H1 (cell line): ENCODE data around the gene S100P. TPM values are rescaled to one million over a fixed set of nuclear protein-coding genes. Genes with fewer than 3 reads are reported as not detected.

ENCODE experiments used
- CTCF ChIA-PET: fragments of 300-600 bp; sonication (Branson Sonifier 250); formaldehyde crosslinking; loops from one replicate; lab custom pipeline; 2021; ENCODE audit not compliant: partially characterized antibody; lab: Charles Lee
- POLR2A ChIA-PET: fragments of 300-600 bp; sonication (Branson Sonifier 250); formaldehyde crosslinking; loops from one replicate; lab custom pipeline; 2021; ENCODE audit warnings: inconsistent platforms; ENCODE audit not compliant: partially characterized antibody; lab: Charles Lee
- DNase-seq, 2 experiments: peaks; one replicate each; pipeline versions ENCODE4 v3.0.0 to v3.0.0-alpha.2; 2010 to 2022; ENCODE audit warnings: low spot score in 2 of 2, low read depth in 1 of 2, mixed read lengths in 1 of 2
- FAIRE-seq: peaks from 2 replicates; lab custom pipeline; 2011; peaks lifted over from hg19 to GRCh38; lab: Jason Lieb, UNC
- H2AFZ ChIP-seq: 2 replicates; pipeline ENCODE4 v1.8.1; 2012; ENCODE audit warnings: low read length, inconsistent platforms
- H2AK5ac ChIP-seq: 2 replicates; pipeline ENCODE4 v1.6.1; 2013; ENCODE audit warnings: low read depth, low read length
- H2BK120ac ChIP-seq: replicated peaks from 2 replicates; pipeline ENCODE3; 2013; ENCODE audit warnings: low read depth, low read length, inconsistent platforms
- H2BK12ac ChIP-seq: 2 replicates; pipeline ENCODE4 v1.6.1; 2013; ENCODE audit warnings: low read depth, low read length
- H2BK15ac ChIP-seq: 2 replicates; pipeline ENCODE4 v1.6.1; 2013; ENCODE audit warnings: low read length
- H2BK20ac ChIP-seq: 2 replicates; pipeline ENCODE4 v1.6.1; 2013; ENCODE audit warnings: low read length
- H2BK5ac ChIP-seq: 2 replicates; pipeline ENCODE4 v1.6.1; 2013; ENCODE audit warnings: low read depth, low read length
- H3K14ac ChIP-seq: 2 replicates; pipeline ENCODE4 v1.6.1; 2013; ENCODE audit warnings: inconsistent platforms; ENCODE audit not compliant: insufficient read length
- H3K18ac ChIP-seq: 2 replicates; pipeline ENCODE4 v1.6.1; 2013; ENCODE audit warnings: low read length; ENCODE audit errors: extremely low read depth
- H3K23ac ChIP-seq: 2 replicates; pipeline ENCODE4 v1.6.1; 2013; ENCODE audit warnings: inconsistent platforms; ENCODE audit not compliant: insufficient read length
- H3K23me2 ChIP-seq: 2 replicates; pipeline ENCODE4 v1.6.1; 2013; ENCODE audit warnings: low read depth, low read length
- H3K27ac ChIP-seq: 2 replicates; pipeline ENCODE4 v1.6.1; 2011; ENCODE audit warnings: low read depth, low read length, inconsistent platforms
- H3K27me3 ChIP-seq, 4 experiments: replicated peaks in 1 of 4; 1 replicate in 1 of 4; 2 replicates in 3 of 4; pipeline versions ENCODE4 v1.6.1 to v1.8.1; 2011 to 2013; ENCODE audit warnings: low read length in 3 of 4, mild to moderate bottlenecking in 3 of 4, inconsistent platforms in 2 of 4, mixed read lengths in 2 of 4, moderate library complexity in 1 of 4; ENCODE audit not compliant: control insufficient read depth in 3 of 4, insufficient read depth in 3 of 4; ENCODE audit errors: extremely low read depth in 1 of 4
- H3K36me3 ChIP-seq, 4 experiments: 2 replicates each; pipeline versions ENCODE4 v1.6.1 to v1.8.1; 2011 to 2013; ENCODE audit warnings: mild to moderate bottlenecking in 4 of 4, low read length in 3 of 4, moderate library complexity in 2 of 4, control low read depth in 1 of 4, inconsistent platforms in 1 of 4; ENCODE audit not compliant: insufficient read depth in 4 of 4, control insufficient read depth in 2 of 4
- H3K4ac ChIP-seq: replicated peaks from 2 replicates; pipeline ENCODE3; 2013; ENCODE audit warnings: low read length, low read depth, mixed read lengths, inconsistent platforms; ENCODE audit not compliant: insufficient read length
- H3K4me1 ChIP-seq, 4 experiments: replicated peaks in 1 of 4; 1 replicate in 1 of 4; 2 replicates in 3 of 4; pipeline versions ENCODE4 v1.6.1 to v1.8.1; 2011 to 2013; ENCODE audit warnings: low read length in 3 of 4, inconsistent platforms in 2 of 4, mixed read lengths in 1 of 4; ENCODE audit not compliant: insufficient read depth in 4 of 4, control insufficient read depth in 3 of 4
- H3K4me2 ChIP-seq, 2 experiments: 2 replicates each; pipeline versions ENCODE4 v1.6.1 to v1.8.1; 2011 to 2013; ENCODE audit warnings: low read depth in 2 of 2, low read length in 2 of 2, control low read depth in 1 of 2, inconsistent platforms in 1 of 2, mild to moderate bottlenecking in 1 of 2; ENCODE audit not compliant: insufficient read depth in 1 of 2
- H3K4me3 ChIP-seq, 4 experiments: fragments of 200-600, 300-600 bp in 1 of 4; sonication (generic), shearing (Covaris generic), sonication (Bioruptor Twin) in 1 of 4; 2 replicates each; pipeline versions ENCODE4 v1.5.1 to v1.8.1; 2011 to 2016; ENCODE audit warnings: low read length in 4 of 4, low read depth in 3 of 4, control low read depth in 2 of 4, inconsistent platforms in 2 of 4, mild to moderate bottlenecking in 2 of 4, mixed read lengths in 1 of 4, moderate library complexity in 1 of 4; ENCODE audit not compliant: insufficient read depth in 2 of 4; ENCODE audit errors: extremely low read depth in 1 of 4
- H3K56ac ChIP-seq: replicated peaks from 2 replicates; pipeline ENCODE3; 2013; ENCODE audit warnings: low read depth, mild to moderate bottlenecking, mixed read lengths, low read length, inconsistent platforms; ENCODE audit not compliant: insufficient read length
- H3K79me1 ChIP-seq: 2 replicates; pipeline ENCODE4 v1.6.1; 2013; ENCODE audit warnings: low read depth, low read length, control low read depth
- H3K79me2 ChIP-seq, 2 experiments: 2 replicates each; pipeline versions ENCODE4 v1.6.1 to v1.8.1; 2012 to 2013; ENCODE audit warnings: low read length in 2 of 2, mild to moderate bottlenecking in 2 of 2, inconsistent platforms in 1 of 2; ENCODE audit not compliant: insufficient read depth in 2 of 2, control insufficient read depth in 1 of 2
- H3K9ac ChIP-seq, 4 experiments: replicated peaks in 1 of 4; 1 replicate in 1 of 4; 2 replicates in 3 of 4; pipeline versions ENCODE4 v1.6.1 to v1.8.1; 2011 to 2013; ENCODE audit warnings: low read depth in 3 of 4, low read length in 3 of 4, control low read depth in 2 of 4, mild to moderate bottlenecking in 2 of 4, moderate library complexity in 2 of 4, inconsistent platforms in 1 of 4; ENCODE audit errors: extremely low read depth in 1 of 4
- H3K9me3 ChIP-seq, 2 experiments: 2 replicates each; pipeline versions ENCODE4 v1.6.1 to v1.8.1; 2012 to 2013; ENCODE audit warnings: mild to moderate bottlenecking in 2 of 2, moderate library complexity in 2 of 2, control low read depth in 1 of 2, inconsistent platforms in 1 of 2, low read depth in 1 of 2, low read length in 1 of 2, mixed read lengths in 1 of 2; ENCODE audit not compliant: insufficient read depth in 2 of 2
- H4K20me1 ChIP-seq, 2 experiments: replicated peaks in 1 of 2; 2 replicates each; pipeline versions ENCODE3 to v1.8.1; 2011 to 2013; ENCODE audit warnings: inconsistent platforms in 2 of 2, low read length in 2 of 2, mild to moderate bottlenecking in 1 of 2; ENCODE audit not compliant: insufficient read depth in 2 of 2, control insufficient read depth in 1 of 2
- H4K5ac ChIP-seq: 2 replicates; pipeline ENCODE4 v1.6.1; 2013; ENCODE audit warnings: low read length, low read depth, mixed read lengths, inconsistent platforms; ENCODE audit not compliant: insufficient read length
- H4K8ac ChIP-seq: 2 replicates; pipeline ENCODE4 v1.8.0; 2013; ENCODE audit warnings: mild to moderate bottlenecking, moderate library complexity, low read length, inconsistent platforms; ENCODE audit not compliant: insufficient read depth; ENCODE audit errors: extremely low read depth
- H4K91ac ChIP-seq: replicated peaks from 2 replicates; pipeline ENCODE3; 2013; ENCODE audit warnings: low read length, mixed read lengths, inconsistent platforms; ENCODE audit not compliant: insufficient read length
- CHD2 ChIP-seq: IDR thresholded peaks from 2 replicates; pipeline ENCODE4 v1.6.1; 2012; ENCODE audit warnings: low read length, improper control_type of control experiment
- CREB1 ChIP-seq: IDR thresholded peaks from 2 replicates; pipeline ENCODE4 v1.6.1; 2012; ENCODE audit warnings: inconsistent platforms
- GABPA ChIP-seq: IDR thresholded peaks from 2 replicates; pipeline ENCODE4 v1.6.1; 2011; ENCODE audit warnings: mild to moderate bottlenecking, low read length, moderate library complexity, borderline replicate concordance; ENCODE audit not compliant: insufficient read depth
- JUN ChIP-seq: IDR thresholded peaks from 2 replicates; pipeline ENCODE4 v1.6.1; 2011; ENCODE audit warnings: low read depth, mild to moderate bottlenecking, improper control_type of control experiment, low read length
- JUND ChIP-seq: IDR thresholded peaks from 2 replicates; pipeline ENCODE4 v1.6.1; 2011; ENCODE audit warnings: mild to moderate bottlenecking, improper control_type of control experiment, low read length
- NANOG ChIP-seq: IDR thresholded peaks from 2 replicates; pipeline ENCODE4 v1.6.1; 2011; ENCODE audit warnings: low read length, low read depth, mild to moderate bottlenecking, inconsistent platforms; ENCODE audit not compliant: insufficient read depth, poor library complexity, severe bottlenecking
- SAP30 ChIP-seq: fragments of 300-600 bp; sonication (generic); IDR thresholded peaks from 2 replicates; pipeline ENCODE4 v1.7.1; 2012; ENCODE audit warnings: low read length, moderate library complexity, mild to moderate bottlenecking, inconsistent platforms; ENCODE audit not compliant: insufficient read depth, insufficient replicate concordance
- SIX5 ChIP-seq: IDR thresholded peaks from 2 replicates; pipeline ENCODE4 v1.6.1; 2011; ENCODE audit warnings: mild to moderate bottlenecking, low read depth, low read length
- SP1 ChIP-seq: IDR thresholded peaks from 2 replicates; pipeline ENCODE4 v1.6.1; 2011; ENCODE audit warnings: low read depth, low read length
- TEAD4 ChIP-seq: IDR thresholded peaks from 2 replicates; pipeline ENCODE4 v1.6.1; 2012; ENCODE audit warnings: low read depth, low read length, inconsistent platforms, mixed read lengths
- YY1 ChIP-seq: IDR thresholded peaks from 2 replicates; pipeline ENCODE4 v1.6.1; 2011; ENCODE audit warnings: low read depth, mild to moderate bottlenecking, low read length
- WGBS, 2 experiments: shearing (Covaris generic) in 1 of 2; methylation state at CpG; one replicate each; pipeline versions ENCODE4 v1.1.6 to v1.1.7; 2013 to 2015; ENCODE audit warnings: low lambda C conversion rate in 2 of 2, mixed read lengths in 2 of 2, inconsistent platforms in 1 of 2, low coverage in 1 of 2, missing lambda C conversion rate in 1 of 2; ENCODE audit not compliant: insufficient replicate concordance in 2 of 2, insufficient coverage in 1 of 2, insufficient read length in 1 of 2; ENCODE audit errors: extremely low coverage in 1 of 2, missing lambda C conversion rate in 1 of 2; 5-methylcytosine and 5-hydroxymethylcytosine counted together
- polyA plus RNA-seq, 7 experiments: library from polyadenylated mRNA; depleted of rRNA in 3 of 7; stranded (reverse) in 5 of 7; unstranded in 2 of 7; fragments of >200 nt in 5 of 7; fragments of 200-250 nt in 2 of 7; gene quantifications; 1 replicate in 5 of 7; 2 replicates in 1 of 7; 4 replicates in 1 of 7; pipeline versions ENCODE4 v1.2.1 to v1.2.3, GENCODE V29; 2011 to 2013; ENCODE audit warnings: missing spikeins in 2 of 7, mixed read lengths in 2 of 7
- total RNA-seq: library from RNA; stranded (reverse); fragmentation: NEBNext Ultra II Directional; extraction: Animal tissue kit (Norgen Biotek cat#: 25700); gene quantifications from 2 replicates; pipeline ENCODE4 v1.2.1, GENCODE V29; 2021
- TF ChIP-seq, protein P1 (sequence below), 3 experiments: IDR thresholded peaks; 1 replicate in 2 of 3; 2 replicates in 1 of 3; pipeline versions ENCODE4 v1.5.1 to v1.6.1; 2011; ENCODE audit warnings: low read length in 3 of 3, mild to moderate bottlenecking in 3 of 3, inconsistent platforms in 2 of 3, low read depth in 1 of 3, moderate library complexity in 1 of 3; ENCODE audit not compliant: insufficient read depth in 1 of 3; ENCODE audit errors: control extremely low read depth in 1 of 3

The S100P gene
- total and polyA plus RNA-seq, 2 of the 8 experiments (the other 6 are each of a cell fraction or from before 2014, with no cell fraction given): not detected

DNA sequence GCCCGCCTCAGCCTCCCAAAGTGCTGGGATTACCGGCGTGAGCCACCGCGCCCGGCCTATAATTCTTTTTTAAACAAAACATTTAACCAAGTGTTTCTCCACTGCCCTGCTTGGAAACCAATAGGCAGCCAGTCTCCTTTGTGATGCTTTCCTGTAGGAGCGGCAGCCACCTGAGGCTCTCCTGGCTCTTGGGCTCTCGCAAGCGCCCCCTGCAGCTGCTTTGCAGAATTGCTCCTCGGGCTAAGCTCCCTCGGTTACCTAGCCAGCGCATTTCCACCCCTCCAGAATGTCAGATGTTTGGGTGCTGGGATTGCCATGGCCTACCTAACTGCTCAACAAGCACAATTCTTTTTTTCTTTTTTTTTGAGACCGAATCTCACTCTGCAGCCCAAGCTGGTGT lies 7.7 kb downstream of the S100P start:
- Histone ChIP-seq H2BK120ac (no peak overlapping the region), H3K9me3 (peaks cover 3 to 5% of the 10 kb centered on the region in 2 experiments; a peak in 2 of 4 replicates), H3K36me3 (peaks cover 0 to 12% (median 5%) of the 10 kb centered on the region in 4 experiments; a peak in 4 of 8 replicates), H3K79me1 (peaks cover 9% of the 10 kb centered on the region; the same call in 1 of the 2 replicates), H3K56ac (no peak overlapping the region), H2BK12ac (no peak overlapping the region), H2AFZ (no peak overlapping the region), H4K5ac (no peak overlapping the region), H3K23ac (no peak overlapping the region), H2BK15ac (no peak overlapping the region), H3K18ac (no peak overlapping the region), H2BK20ac (no peak overlapping the region), H3K23me2 (no peaks in the 10 kb centered on the region), H3K4me2 (no peak overlapping the region), H2AK5ac (no peak overlapping the region), H2BK5ac (no peak overlapping the region), H3K27ac (no peak overlapping the region), H4K20me1 (no peaks in the 10 kb centered on the region), H3K14ac (no peak overlapping the region), H4K91ac (no peak overlapping the region), H3K4me1 (no peaks in the 10 kb centered on the region; a peak in 1 of 7 replicates), H3K4me3 (no peak overlapping the region), H3K27me3 (no peaks in the 10 kb centered on the region), H3K4ac (no peak overlapping the region), H3K79me2 (peaks cover 1 to 32% of the 10 kb centered on the region in 2 experiments), H4K8ac (no peak overlapping the region), H3K9ac (no peak overlapping the region)
- FAIRE-seq (peak; percentile 71), DNase-seq (peak; percentile 73 to 95)
- ChIA-PET CTCF (interaction anchor here (0.6 to 5.0 kb wide), 25 partner anchors 11 to 861 kb away, joined by 3 to 59 read pairs (median 3); no protein-coding TSS in a partner anchor), POLR2A (interaction anchor here (0.6 to 2.1 kb wide), 4 partner anchors 11 to 1454 kb away, joined by 3 to 5 read pairs (median 3); no protein-coding TSS in a partner anchor)
- WGBS, 2 experiments: 35% methylated on average over 13 of the region's 13 CpGs; no CpG with 5 or more reads in 1 of the 2 experiments
- TF ChIP-seq SIX5 (no peak), CREB1 (peak; percentile 22; the same call in 1 of the 2 replicates), SP1 (no peak), GABPA (no peak), JUN (no peak), TEAD4 (no peak), NANOG (no peak), CHD2 (no peak), SAP30 (no peak), YY1 (peak; percentile 53; the same call in 1 of the 2 replicates), JUND (no peak)
- TF ChIP-seq, protein P1, sequence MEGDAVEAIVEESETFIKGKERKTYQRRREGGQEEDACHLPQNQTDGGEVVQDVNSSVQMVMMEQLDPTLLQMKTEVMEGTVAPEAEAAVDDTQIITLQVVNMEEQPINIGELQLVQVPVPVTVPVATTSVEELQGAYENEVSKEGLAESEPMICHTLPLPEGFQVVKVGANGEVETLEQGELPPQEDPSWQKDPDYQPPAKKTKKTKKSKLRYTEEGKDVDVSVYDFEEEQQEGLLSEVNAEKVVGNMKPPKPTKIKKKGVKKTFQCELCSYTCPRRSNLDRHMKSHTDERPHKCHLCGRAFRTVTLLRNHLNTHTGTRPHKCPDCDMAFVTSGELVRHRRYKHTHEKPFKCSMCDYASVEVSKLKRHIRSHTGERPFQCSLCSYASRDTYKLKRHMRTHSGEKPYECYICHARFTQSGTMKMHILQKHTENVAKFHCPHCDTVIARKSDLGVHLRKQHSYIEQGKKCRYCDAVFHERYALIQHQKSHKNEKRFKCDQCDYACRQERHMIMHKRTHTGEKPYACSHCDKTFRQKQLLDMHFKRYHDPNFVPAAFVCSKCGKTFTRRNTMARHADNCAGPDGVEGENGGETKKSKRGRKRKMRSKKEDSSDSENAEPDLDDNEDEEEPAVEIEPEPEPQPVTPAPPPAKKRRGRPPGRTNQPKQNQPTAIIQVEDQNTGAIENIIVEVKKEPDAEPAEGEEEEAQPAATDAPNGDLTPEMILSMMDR (IDR thresholded peaks at IDR 0.05; ENCODE audit: control extremely low read depth in 1 of 3, insufficient read depth in 1 of 3, low read depth in 1 of 3, low read length in 3 of 3): peak; percentile 82 to 94 (median 85)
